Stimulated activated CD4-positive, alpha-beta T cell treated with anti-CD3 and anti-CD28 coated beads, Interleukin-4, amount 100 ng/mL, for 1 hour (primary cell): ENCODE data around the gene ARPC3.
A peak's percentile ranks its signal among the peaks of the same experiment; 100 is the strongest.
"Not testable (repeated sequence)": the region's sequence is repeated elsewhere in the genome, so short reads cannot be mapped to it uniquely, and the experiment has no call there.

Source experiments
- DNase-seq: peaks from one replicate; pipeline ENCODE4 v3.0.0-alpha.2; 2020

The ARPC3 gene

GRCh38 chr12:110449799-110450497 lies at the start of gene ARPC3:
Gene ARPC3 (minus strand): TSS chr12:110450337. CDS start chr12:110450260, 77 bp downstream.
- peak; percentile 94 for DNase-seq

GRCh38 chr12:110498984-110499706 lies 49.0 kb upstream of the ARPC3 start:
- DNase-seq, result no peak

- no peak for DNase-seq
Observed at GRCh38 chr12:110475426-110475825, 25.3 kb upstream of the ARPC3 start.

- DNase-seq, result peak; percentile 91
Observed at GRCh38 chr12:110468214-110469048, 18.3 kb upstream of the ARPC3 start, which contains the start of the genes FAM216A and GPN3. Gene FAM216A (plus strand): TSS chr12:110468845. CDS start chr12:110468876, 31 bp downstream. Gene GPN3 (minus strand): TSS chr12:110468257. CDS start chr12:110468203, 54 bp downstream.

GRCh38 chr12:110467847-110468213 lies 17.7 kb upstream of the ARPC3 start:
- no peak for DNase-seq

GRCh38 chr12:110466791-110467190 lies 16.7 kb upstream of the ARPC3 start:
- no peak for DNase-seq

GRCh38 chr12:110465765-110466164 lies 15.6 kb upstream of the ARPC3 start:
- not testable (repeated sequence) for DNase-seq

GRCh38 chr12:110465024-110465423 lies 14.9 kb upstream of the ARPC3 start:
- DNase-seq, result no peak

GRCh38 chr12:110461189-110461588 lies 11.1 kb upstream of the ARPC3 start:
- not testable (repeated sequence) for DNase-seq

- DNase-seq, result no peak
Observed at GRCh38 chr12:110458756-110459155, 8.6 kb upstream of the ARPC3 start.

- no peak for DNase-seq
Observed at GRCh38 chr12:110453569-110454296, 3.6 kb upstream of the ARPC3 start.

GRCh38 chr12:110451263-110451662 lies 1.1 kb upstream of the ARPC3 start:
- no peak for DNase-seq

- no peak for DNase-seq
Observed at GRCh38 chr12:110444455-110444854, 5.7 kb downstream of the ARPC3 start.

- no peak for DNase-seq
Observed at GRCh38 chr12:110436231-110436630, 13.9 kb downstream of the ARPC3 start.

GRCh38 chr12:110431957-110432587 lies 18.1 kb downstream of the ARPC3 start:
- no peak for DNase-seq

- not testable (repeated sequence) for DNase-seq
Observed at GRCh38 chr12:110429676-110430075, 20.5 kb downstream of the ARPC3 start.

- DNase-seq, result no peak
Observed at GRCh38 chr12:110426406-110426805, 23.7 kb downstream of the ARPC3 start.

GRCh38 chr12:110424237-110424636 lies 25.9 kb downstream of the ARPC3 start:
- no peak for DNase-seq

GRCh38 chr12:110421701-110422100 lies 28.4 kb downstream of the ARPC3 start:
- DNase-seq, result no peak

GRCh38 chr12:110421159-110421661 lies 28.9 kb downstream of the ARPC3 start:
- DNase-seq, result no peak

GRCh38 chr12:110420644-110421043 lies 29.5 kb downstream of the ARPC3 start:
- DNase-seq, result not testable (repeated sequence)

- not testable (repeated sequence) for DNase-seq
Observed at GRCh38 chr12:110417113-110417512, 33.0 kb downstream of the ARPC3 start.
